ENCODE results near the gene GOLGA8J.
"Not testable (repeated sequence)": the region's sequence is repeated elsewhere in the genome, so short reads cannot be mapped to it uniquely, and the experiment has no call there.

The GOLGA8J gene

GRCh38 chr15:30068326-30068725, 14.4 kb upstream of the GOLGA8J start:
- in situ Hi-C loops (cut with HindIII; ENCODE audit: low pct_ligation_motif_present, low pct_unique_long_range_greater_than_20kb, low sequenced_read_pairs): no loop called here

DNA sequence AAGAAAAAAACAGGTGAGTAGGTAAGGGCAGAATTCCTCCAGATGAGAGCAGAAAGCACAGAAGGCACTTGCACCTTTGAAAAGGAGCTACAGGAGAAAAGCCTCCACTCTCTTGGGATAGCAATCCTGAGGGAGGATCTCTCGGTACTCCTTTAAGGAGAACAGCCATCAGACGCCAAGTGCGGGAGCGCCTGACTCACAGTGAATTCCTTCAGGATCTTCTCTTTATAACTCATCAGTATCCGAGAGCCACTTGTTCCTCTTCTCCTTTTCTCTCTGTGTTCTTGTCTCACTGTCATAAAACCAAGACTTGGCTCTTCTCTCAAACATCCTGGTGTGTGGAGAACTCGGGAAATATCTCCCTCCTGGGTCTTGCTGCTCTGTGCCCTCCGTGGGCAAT, 10.1 kb upstream of the GOLGA8J start:
- DNase-seq: peak; percentile 3
- in situ Hi-C loops (cut with HindIII; ENCODE audit: low pct_ligation_motif_present, low pct_unique_long_range_greater_than_20kb, low sequenced_read_pairs): no loop called here

More at GRCh38 chr15:30068326-30068725, 14.4 kb upstream of the GOLGA8J start:
- no peak for DNase-seq

- in situ Hi-C loops (cut with HindIII; ENCODE audit: low pct_ligation_motif_present, low pct_unique_long_range_greater_than_20kb, low sequenced_read_pairs): no loop called here
- DNase-seq: no peak
Observed at GRCh38 chr15:30073915-30074314, 8.8 kb upstream of the GOLGA8J start.

- peak; percentile 89 for DNase-seq
- in situ Hi-C loops (cut with HindIII; ENCODE audit: low pct_ligation_motif_present, low pct_unique_long_range_greater_than_20kb, low sequenced_read_pairs): not testable (repeated sequence)
Observed at GRCh38 chr15:30080816-30081215, 1.9 kb upstream of the GOLGA8J start.

- in situ Hi-C loops (cut with HindIII; ENCODE audit: low pct_ligation_motif_present, low pct_unique_long_range_greater_than_20kb, low sequenced_read_pairs): not testable (repeated sequence)
Observed at GRCh38 chr15:30097827-30098226, 15.1 kb downstream of the GOLGA8J start.

DNA sequence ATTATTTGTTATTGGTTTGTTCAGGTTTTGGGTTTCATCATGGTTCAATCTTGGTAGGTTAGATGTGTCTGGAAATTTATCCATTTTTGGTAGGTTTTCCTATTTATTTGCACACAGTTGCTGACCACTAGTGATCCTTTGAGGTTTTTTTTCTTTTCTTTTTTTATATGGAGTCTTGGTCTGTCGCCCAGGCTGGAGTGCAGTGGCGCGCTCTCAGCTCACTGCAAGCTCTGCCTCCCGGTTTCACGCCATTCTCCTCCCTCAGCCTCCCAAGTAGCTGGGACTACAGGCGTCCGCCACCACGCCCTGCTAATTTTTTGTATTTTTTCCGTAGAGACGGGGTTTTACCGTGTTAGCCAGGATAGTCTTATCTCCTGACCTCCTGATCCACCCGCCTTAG, 20.1 kb downstream of the GOLGA8J start:
- in situ Hi-C loops (cut with HindIII; ENCODE audit: low pct_ligation_motif_present, low pct_unique_long_range_greater_than_20kb, low sequenced_read_pairs); DNase-seq: not testable (repeated sequence)

More at GRCh38 chr15:30097827-30098226, 15.1 kb downstream of the GOLGA8J start:
- not testable (repeated sequence) for DNase-seq

GRCh38 chr15:30103941-30104507, 21.3 kb downstream of the GOLGA8J start:
- in situ Hi-C loops (cut with HindIII; ENCODE audit: low pct_ligation_motif_present, low pct_unique_long_range_greater_than_20kb, low sequenced_read_pairs); DNase-seq: not testable (repeated sequence)

- DNase-seq; in situ Hi-C loops (cut with HindIII; ENCODE audit: low pct_ligation_motif_present, low pct_unique_long_range_greater_than_20kb, low sequenced_read_pairs): not testable (repeated sequence)
Observed at GRCh38 chr15:30110591-30110990, 27.8 kb downstream of the GOLGA8J start.

GRCh38 chr15:30130066-30130465, 47.3 kb downstream of the GOLGA8J start:
- in situ Hi-C loops (cut with HindIII; ENCODE audit: low pct_ligation_motif_present, low pct_unique_long_range_greater_than_20kb, low sequenced_read_pairs): not testable (repeated sequence)
- peak; percentile 2 for DNase-seq

GRCh38 chr15:30134751-30135150, 52.0 kb downstream of the GOLGA8J start, which contains the start of gene GOLGA8T:
Gene GOLGA8T (plus strand): TSS chr15:30135051. CDS start chr15:30135149, 98 bp downstream.
- DNase-seq: not testable (repeated sequence)

More at GRCh38 chr15:30134751-30135150, 52.0 kb downstream of the GOLGA8J start, which contains the start of gene GOLGA8T:
- in situ Hi-C loops (cut with HindIII; ENCODE audit: low pct_ligation_motif_present, low pct_unique_long_range_greater_than_20kb, low sequenced_read_pairs): not testable (repeated sequence)
